Right atrium auricular region (tissue), 2 donors: ENCODE results near the gene C11orf91. TPM values are rescaled to one million over a fixed set of nuclear protein-coding genes. Genes with fewer than 3 reads are reported as not detected.

Source experiments
- DNase-seq: peaks from one replicate; pipeline ENCODE4 v3.0.0-alpha.2; 2019; ENCODE audit warnings: low spot score
- H3K27ac ChIP-seq, 2 donors: fragments of 200-600 bp; sonication (generic); 1 replicate in 1 of 2; 2 replicates in 1 of 2; pipeline ENCODE4 v1.5.1; 2016 to 2019
- H3K27me3 ChIP-seq, 2 donors: fragments of 200-600 bp; sonication (generic); one replicate each; pipeline versions ENCODE4 v1.5.1 to v1.6.0; 2017 to 2019
- H3K36me3 ChIP-seq: fragments of 200-600 bp; sonication (generic); one replicate; pipeline ENCODE4 v1.5.1; 2016
- H3K4me1 ChIP-seq, 2 donors: fragments of 200-600 bp; sonication (generic); one replicate each; pipeline versions ENCODE4 v1.5.1 to v1.6.0; 2017 to 2019
- H3K4me3 ChIP-seq, 2 donors: fragments of 200-600 bp; sonication (generic); 1 replicate in 1 of 2; 2 replicates in 1 of 2; pipeline ENCODE4 v1.5.1; 2017 to 2019; ENCODE audit warnings: mild to moderate bottlenecking in 1 of 2, moderate library complexity in 1 of 2
- H3K9me3 ChIP-seq, 2 donors: fragments of 200-600 bp; sonication (generic); one replicate each; pipeline ENCODE4 v1.5.1; 2019
- total RNA-seq, 2 donors: library from RNA; depleted of rRNA; stranded (reverse); fragments of >200 nt; gene quantifications; one replicate each; pipeline ENCODE4 v1.1.0, GENCODE V29; 2016
- TF ChIP-seq, protein P1 (sequence below), 2 donors: fragments of 200-600 bp; sonication (generic); IDR thresholded peaks; one replicate each; pipeline ENCODE4 v1.5.1; 2019; ENCODE audit warnings: antibody characterized with exemption in 2 of 2

Gene C11orf91
- total RNA-seq, 2 donors from 2014 or later = not detected

DNA sequence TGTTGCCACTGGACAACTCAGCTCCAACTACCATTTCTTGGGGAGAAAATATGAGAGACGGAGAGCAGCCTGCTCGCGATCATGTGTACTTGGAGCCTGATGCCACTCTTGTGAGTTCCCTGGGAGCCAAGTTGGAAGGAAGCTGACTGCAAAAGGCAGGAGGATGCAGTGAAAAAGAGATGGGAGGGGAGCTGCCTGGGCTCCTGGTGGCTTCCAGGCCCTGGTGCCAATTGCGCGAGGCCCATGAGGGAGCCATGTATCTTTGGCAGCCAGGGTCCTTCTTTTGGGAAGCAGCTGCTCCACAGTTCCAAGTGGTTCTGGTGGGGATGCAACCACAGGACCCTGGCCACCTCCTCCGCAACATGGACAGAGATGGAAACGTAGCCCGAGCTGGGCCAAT is 11.1 kb downstream of the C11orf91 start:
- peaks cover 0 to 37% of the 10 kb centered on the region in 2 donors for H3K4me1 ChIP-seq
- no peak for DNase-seq
- TF ChIP-seq, protein P1, sequence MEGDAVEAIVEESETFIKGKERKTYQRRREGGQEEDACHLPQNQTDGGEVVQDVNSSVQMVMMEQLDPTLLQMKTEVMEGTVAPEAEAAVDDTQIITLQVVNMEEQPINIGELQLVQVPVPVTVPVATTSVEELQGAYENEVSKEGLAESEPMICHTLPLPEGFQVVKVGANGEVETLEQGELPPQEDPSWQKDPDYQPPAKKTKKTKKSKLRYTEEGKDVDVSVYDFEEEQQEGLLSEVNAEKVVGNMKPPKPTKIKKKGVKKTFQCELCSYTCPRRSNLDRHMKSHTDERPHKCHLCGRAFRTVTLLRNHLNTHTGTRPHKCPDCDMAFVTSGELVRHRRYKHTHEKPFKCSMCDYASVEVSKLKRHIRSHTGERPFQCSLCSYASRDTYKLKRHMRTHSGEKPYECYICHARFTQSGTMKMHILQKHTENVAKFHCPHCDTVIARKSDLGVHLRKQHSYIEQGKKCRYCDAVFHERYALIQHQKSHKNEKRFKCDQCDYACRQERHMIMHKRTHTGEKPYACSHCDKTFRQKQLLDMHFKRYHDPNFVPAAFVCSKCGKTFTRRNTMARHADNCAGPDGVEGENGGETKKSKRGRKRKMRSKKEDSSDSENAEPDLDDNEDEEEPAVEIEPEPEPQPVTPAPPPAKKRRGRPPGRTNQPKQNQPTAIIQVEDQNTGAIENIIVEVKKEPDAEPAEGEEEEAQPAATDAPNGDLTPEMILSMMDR (IDR thresholded peaks at IDR 0.05) = no peak

DNA sequence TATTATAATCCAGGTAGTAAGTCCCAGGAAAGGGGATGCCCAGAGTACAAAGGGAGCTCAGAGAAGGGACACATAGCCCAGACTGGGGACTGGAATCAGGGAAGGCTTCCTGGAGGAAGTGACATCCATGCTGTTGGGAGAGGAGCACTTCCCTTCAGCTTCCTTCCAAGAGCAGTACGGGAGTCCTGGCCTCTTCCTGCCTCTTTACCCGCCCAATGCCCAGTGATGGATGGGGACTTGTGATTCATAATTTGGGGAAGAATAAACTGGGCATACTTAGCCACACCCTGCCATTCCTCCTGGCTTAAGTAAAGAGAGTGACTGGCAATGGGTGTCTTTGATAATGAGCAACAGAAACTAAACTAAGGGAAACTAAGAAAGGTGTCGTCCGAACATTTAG is 11.5 kb downstream of the C11orf91 start:
- TF ChIP-seq, protein P1 (IDR thresholded peaks at IDR 0.05) = no peak
- Histone ChIP-seq H3K27me3 (no peaks in the 10 kb centered on the region), H3K9me3 (peaks cover 0 to 6% of the 10 kb centered on the region in 2 donors), H3K4me3 (no peak overlapping the region), H3K36me3 (no peaks in the 10 kb centered on the region), H3K27ac (peak overlapping the region; percentile 75 to 84), H3K4me1 (peaks cover 0 to 37% of the 10 kb centered on the region in 2 donors)
- DNase-seq = no peak

More for the DNA sequence above, 11.1 kb downstream of the C11orf91 start:
- peaks cover 0 to 6% of the 10 kb centered on the region in 2 donors for H3K9me3 ChIP-seq
- H3K27me3 ChIP-seq = no peaks in the 10 kb centered on the region
- no peak overlapping the region for H3K4me3 ChIP-seq
- H3K27ac ChIP-seq = peak overlapping the region; percentile 75 to 84
- H3K36me3 ChIP-seq = no peaks in the 10 kb centered on the region

DNA sequence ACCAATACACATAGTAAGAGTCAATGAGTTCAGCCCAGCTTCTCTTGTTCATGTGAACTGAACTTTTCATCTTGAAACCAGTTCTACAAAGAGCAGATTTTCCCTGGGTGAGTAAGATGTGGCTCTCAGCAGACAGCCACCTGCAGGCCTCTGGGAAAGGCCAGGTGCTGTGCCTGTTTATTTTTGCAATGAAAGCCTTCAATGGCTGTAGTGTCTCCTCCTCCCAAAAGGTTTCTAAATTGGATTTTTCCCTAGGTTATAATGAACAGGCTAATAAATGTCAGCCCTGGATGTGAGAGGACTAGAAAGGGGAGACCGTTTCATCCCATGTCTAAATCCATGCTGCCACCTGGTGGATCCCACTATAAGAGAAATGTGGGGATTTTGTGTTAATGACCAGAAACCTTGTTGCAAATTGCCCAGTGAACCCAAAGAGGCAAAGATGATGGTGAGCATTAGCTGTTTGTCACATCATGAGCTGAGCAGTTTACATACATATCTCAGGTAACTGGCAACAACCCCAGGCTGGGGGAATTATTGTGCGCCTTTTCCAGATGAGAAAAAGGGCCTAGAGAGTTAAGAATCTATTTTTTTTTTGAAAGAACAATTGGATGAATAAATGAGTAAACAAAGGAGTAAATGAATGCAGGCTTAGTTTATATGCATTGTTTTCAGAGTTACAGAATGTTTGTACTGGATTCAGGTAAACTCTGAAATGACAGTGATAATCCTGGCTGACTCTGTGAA is 12.7 kb downstream of the C11orf91 start:
- DNase-seq = no peak
- Histone ChIP-seq H3K9me3 (peaks cover 0 to 6% of the 10 kb centered on the region in 2 donors), H3K27me3 (no peaks in the 10 kb centered on the region), H3K4me3 (no peak overlapping the region), H3K27ac (no peak overlapping the region), H3K36me3 (no peaks in the 10 kb centered on the region), H3K4me1 (peaks cover 0 to 33% of the 10 kb centered on the region in 2 donors)
- TF ChIP-seq, protein P1 (IDR thresholded peaks at IDR 0.05) = peak; percentile 60 to 79

DNA sequence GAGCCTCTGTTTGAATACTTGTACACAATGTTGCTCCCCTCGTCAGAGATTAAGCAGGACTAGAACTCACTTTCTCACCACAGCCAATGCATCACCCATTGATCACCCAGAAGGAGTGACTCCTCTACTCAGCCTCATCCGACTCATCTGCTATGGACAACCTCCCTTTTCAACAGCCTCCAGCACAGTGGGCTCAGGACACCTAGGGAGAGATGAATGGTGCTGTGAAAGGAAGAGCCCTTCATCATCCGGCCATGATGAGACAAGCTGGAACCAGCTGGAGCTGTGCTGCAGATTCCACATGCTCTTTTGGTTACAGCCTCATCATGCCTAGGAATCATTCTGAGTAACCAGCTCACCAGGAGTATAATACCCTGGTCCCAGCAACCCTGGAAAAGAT is 15.5 kb downstream of the C11orf91 start:
- Histone ChIP-seq H3K4me1 (peaks cover 0 to 6% of the 10 kb centered on the region in 2 donors), H3K36me3 (no peaks in the 10 kb centered on the region), H3K27ac (no peak overlapping the region), H3K27me3 (no peaks in the 10 kb centered on the region), H3K9me3 (peaks cover 0 to 6% of the 10 kb centered on the region in 2 donors), H3K4me3 (no peak overlapping the region)
- TF ChIP-seq, protein P1 (IDR thresholded peaks at IDR 0.05) = no peak
- peak; percentile 50 for DNase-seq

DNA sequence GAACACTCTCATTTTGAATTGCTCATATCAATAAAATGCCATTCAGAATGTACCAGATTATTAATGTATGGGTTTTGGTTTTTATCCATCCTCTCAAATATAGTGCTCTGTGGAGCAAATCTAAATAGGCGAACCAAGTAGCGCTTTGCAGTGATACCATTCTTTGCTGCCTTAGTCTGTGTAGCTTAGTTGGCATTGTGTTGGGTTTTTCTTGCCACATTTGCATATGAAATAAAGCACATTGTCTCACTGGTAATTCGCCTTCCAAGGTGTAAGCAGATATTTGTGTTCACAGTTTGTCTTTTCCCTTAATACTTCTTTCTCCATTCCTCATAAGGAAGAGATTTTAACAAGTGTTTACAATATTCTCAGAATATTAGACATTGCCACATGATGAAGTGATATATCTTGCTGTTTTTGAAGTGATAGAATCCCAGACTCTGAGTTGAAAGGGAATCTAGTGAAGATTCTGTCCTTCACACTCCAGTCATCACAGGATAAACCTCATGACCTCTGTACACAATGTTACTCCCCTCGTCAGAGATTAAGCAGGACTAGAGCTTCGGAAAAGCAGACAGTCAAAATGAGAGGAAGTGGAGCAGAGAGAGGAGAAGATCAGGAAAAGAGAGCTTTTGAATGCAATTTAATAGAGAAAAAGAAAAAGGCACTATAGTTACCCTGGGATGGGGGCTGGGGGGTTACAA is 16.5 kb downstream of the C11orf91 start:
- Histone ChIP-seq H3K36me3 (no peaks in the 10 kb centered on the region), H3K27me3 (no peaks in the 10 kb centered on the region), H3K27ac (no peak overlapping the region), H3K9me3 (peaks cover 0 to 6% of the 10 kb centered on the region in 2 donors), H3K4me3 (no peak overlapping the region), H3K4me1 (no peaks in the 10 kb centered on the region)
- DNase-seq = no peak
- TF ChIP-seq, protein P1 (IDR thresholded peaks at IDR 0.05) = no peak
